ENCODE data around the gene LIF.

Gene LIF

GRCh38 chr22:30250661-30251267 lies 4.2 kb upstream of the LIF start:
- no peaks in the 10 kb centered on the region for H3K9me3 ChIP-seq (ENCODE audit: control insufficient read depth in 2 of 2, low read length in 2 of 2)
- H3K36me3 ChIP-seq (ENCODE audit: control insufficient read depth in 2 of 2, insufficient read depth in 2 of 2, low read length in 2 of 2): no peaks in the 10 kb centered on the region
- H3K4me3 ChIP-seq (ENCODE audit: low read length in 2 of 2): no peak overlapping the region
- no peak overlapping the region for H3K27ac ChIP-seq (ENCODE audit: low read depth in 2 of 2, low read length in 2 of 2)
- H3K9ac ChIP-seq (ENCODE audit: low read depth in 1 of 2, low read length in 2 of 2): no peak overlapping the region
- peaks cover 28 to 51% of the 10 kb centered on the region in 2 donors for H3K4me1 ChIP-seq (ENCODE audit: control insufficient read depth in 2 of 2, insufficient read depth in 2 of 2, low read length in 2 of 2)
- no peaks in the 10 kb centered on the region for H3K27me3 ChIP-seq (ENCODE audit: control insufficient read depth in 2 of 2, insufficient read depth in 2 of 2, low read length in 2 of 2)

- Histone ChIP-seq H3K27ac (ENCODE audit: low read depth in 2 of 2, low read length in 2 of 2) (no peak overlapping the region), H3K36me3 (ENCODE audit: control insufficient read depth in 2 of 2, insufficient read depth in 2 of 2, low read length in 2 of 2) (no peaks in the 10 kb centered on the region), H3K4me3 (ENCODE audit: low read length in 2 of 2) (no peak overlapping the region), H3K4me1 (ENCODE audit: control insufficient read depth in 2 of 2, insufficient read depth in 2 of 2, low read length in 2 of 2) (peaks cover 28 to 51% of the 10 kb centered on the region in 2 donors), H3K9ac (ENCODE audit: low read depth in 1 of 2, low read length in 2 of 2) (no peak overlapping the region), H3K27me3 (ENCODE audit: control insufficient read depth in 2 of 2, insufficient read depth in 2 of 2, low read length in 2 of 2) (no peaks in the 10 kb centered on the region), H3K9me3 (ENCODE audit: control insufficient read depth in 2 of 2, low read length in 2 of 2) (no peaks in the 10 kb centered on the region)
Observed at GRCh38 chr22:30250039-30250565, 3.5 kb upstream of the LIF start.

- Histone ChIP-seq H3K4me3 (ENCODE audit: low read length in 2 of 2) (no peak overlapping the region), H3K4me1 (ENCODE audit: control insufficient read depth in 2 of 2, insufficient read depth in 2 of 2, low read length in 2 of 2) (peaks cover 28 to 51% of the 10 kb centered on the region in 2 donors), H3K27ac (ENCODE audit: low read depth in 2 of 2, low read length in 2 of 2) (no peak overlapping the region), H3K27me3 (ENCODE audit: control insufficient read depth in 2 of 2, insufficient read depth in 2 of 2, low read length in 2 of 2) (no peaks in the 10 kb centered on the region), H3K9ac (ENCODE audit: low read depth in 1 of 2, low read length in 2 of 2) (peak overlapping the region in 1 of 2 donors; percentile 54), H3K36me3 (ENCODE audit: control insufficient read depth in 2 of 2, insufficient read depth in 2 of 2, low read length in 2 of 2) (no peaks in the 10 kb centered on the region), H3K9me3 (ENCODE audit: control insufficient read depth in 2 of 2, low read length in 2 of 2) (no peaks in the 10 kb centered on the region)
Observed at GRCh38 chr22:30249049-30250038, 2.8 kb upstream of the LIF start.

- peaks cover 25 to 46% of the 10 kb centered on the region in 2 donors for H3K4me1 ChIP-seq (ENCODE audit: control insufficient read depth in 2 of 2, insufficient read depth in 2 of 2, low read length in 2 of 2)
- peak overlapping the region; percentile 87 for H3K27ac ChIP-seq (ENCODE audit: low read depth in 2 of 2, low read length in 2 of 2)
- peaks cover 0 to 7% of the 10 kb centered on the region in 2 donors for H3K36me3 ChIP-seq (ENCODE audit: control insufficient read depth in 2 of 2, insufficient read depth in 2 of 2, low read length in 2 of 2)
- no peak overlapping the region for H3K4me3 ChIP-seq (ENCODE audit: low read length in 2 of 2)
- no peaks in the 10 kb centered on the region for H3K9me3 ChIP-seq (ENCODE audit: control insufficient read depth in 2 of 2, low read length in 2 of 2)
- H3K9ac ChIP-seq (ENCODE audit: low read depth in 1 of 2, low read length in 2 of 2): peak overlapping the region; percentile 41 to 54
- H3K27me3 ChIP-seq (ENCODE audit: control insufficient read depth in 2 of 2, insufficient read depth in 2 of 2, low read length in 2 of 2): no peaks in the 10 kb centered on the region
Observed at GRCh38 chr22:30248484-30248883, 1.9 kb upstream of the LIF start.

GRCh38 chr22:30247974-30248373 lies 1.4 kb upstream of the LIF start:
- peak overlapping the region; percentile 87 for H3K27ac ChIP-seq (ENCODE audit: low read depth in 2 of 2, low read length in 2 of 2)
- H3K9me3 ChIP-seq (ENCODE audit: control insufficient read depth in 2 of 2, low read length in 2 of 2): no peaks in the 10 kb centered on the region
- H3K9ac ChIP-seq (ENCODE audit: low read depth in 1 of 2, low read length in 2 of 2): peak overlapping the region; percentile 56 to 83
- H3K4me3 ChIP-seq (ENCODE audit: low read length in 2 of 2): peak overlapping the region; percentile 20 to 71
- H3K36me3 ChIP-seq (ENCODE audit: control insufficient read depth in 2 of 2, insufficient read depth in 2 of 2, low read length in 2 of 2): peaks cover 3 to 7% of the 10 kb centered on the region in 2 donors
- H3K4me1 ChIP-seq (ENCODE audit: control insufficient read depth in 2 of 2, insufficient read depth in 2 of 2, low read length in 2 of 2): peaks cover 21 to 40% of the 10 kb centered on the region in 2 donors
- no peaks in the 10 kb centered on the region for H3K27me3 ChIP-seq (ENCODE audit: control insufficient read depth in 2 of 2, insufficient read depth in 2 of 2, low read length in 2 of 2)

GRCh38 chr22:30247561-30247960 lies 1.0 kb upstream of the LIF start:
- H3K9me3 ChIP-seq (ENCODE audit: control insufficient read depth in 2 of 2, low read length in 2 of 2): no peaks in the 10 kb centered on the region
- H3K27me3 ChIP-seq (ENCODE audit: control insufficient read depth in 2 of 2, insufficient read depth in 2 of 2, low read length in 2 of 2): no peaks in the 10 kb centered on the region
- H3K36me3 ChIP-seq (ENCODE audit: control insufficient read depth in 2 of 2, insufficient read depth in 2 of 2, low read length in 2 of 2): peaks cover 7% of the 10 kb centered on the region in 2 donors
- H3K9ac ChIP-seq (ENCODE audit: low read depth in 1 of 2, low read length in 2 of 2): peak overlapping the region; percentile 63 to 83
- H3K4me3 ChIP-seq (ENCODE audit: low read length in 2 of 2): peak overlapping the region; percentile 71 to 72
- H3K4me1 ChIP-seq (ENCODE audit: control insufficient read depth in 2 of 2, insufficient read depth in 2 of 2, low read length in 2 of 2): peaks cover 17 to 36% of the 10 kb centered on the region in 2 donors
- peak overlapping the region; percentile 87 for H3K27ac ChIP-seq (ENCODE audit: low read depth in 2 of 2, low read length in 2 of 2)

- Histone ChIP-seq H3K36me3 (ENCODE audit: control insufficient read depth in 2 of 2, insufficient read depth in 2 of 2, low read length in 2 of 2) (peaks cover 7 to 11% of the 10 kb centered on the region in 2 donors), H3K27me3 (ENCODE audit: control insufficient read depth in 2 of 2, insufficient read depth in 2 of 2, low read length in 2 of 2) (no peaks in the 10 kb centered on the region), H3K27ac (ENCODE audit: low read depth in 2 of 2, low read length in 2 of 2) (peak overlapping the region; percentile 87), H3K9ac (ENCODE audit: low read depth in 1 of 2, low read length in 2 of 2) (peak overlapping the region; percentile 63 to 83), H3K4me3 (ENCODE audit: low read length in 2 of 2) (peak overlapping the region; percentile 71 to 72), H3K4me1 (ENCODE audit: control insufficient read depth in 2 of 2, insufficient read depth in 2 of 2, low read length in 2 of 2) (peaks cover 16 to 32% of the 10 kb centered on the region in 2 donors), H3K9me3 (ENCODE audit: control insufficient read depth in 2 of 2, low read length in 2 of 2) (no peaks in the 10 kb centered on the region)
Observed at GRCh38 chr22:30246814-30247376, 336 bp upstream of the LIF start.

GRCh38 chr22:30245181-30245984 lies 1.2 kb downstream of the LIF start:
- H3K9me3 ChIP-seq (ENCODE audit: control insufficient read depth in 2 of 2, low read length in 2 of 2): no peaks in the 10 kb centered on the region
- H3K4me1 ChIP-seq (ENCODE audit: control insufficient read depth in 2 of 2, insufficient read depth in 2 of 2, low read length in 2 of 2): peaks cover 16 to 32% of the 10 kb centered on the region in 2 donors
- no peaks in the 10 kb centered on the region for H3K27me3 ChIP-seq (ENCODE audit: control insufficient read depth in 2 of 2, insufficient read depth in 2 of 2, low read length in 2 of 2)
- peaks cover 7 to 11% of the 10 kb centered on the region in 2 donors for H3K36me3 ChIP-seq (ENCODE audit: control insufficient read depth in 2 of 2, insufficient read depth in 2 of 2, low read length in 2 of 2)
- H3K9ac ChIP-seq (ENCODE audit: low read depth in 1 of 2, low read length in 2 of 2): peak overlapping the region; percentile 18 to 83
- H3K4me3 ChIP-seq (ENCODE audit: low read length in 2 of 2): peak overlapping the region; percentile 71 to 72
- peak overlapping the region; percentile 87 for H3K27ac ChIP-seq (ENCODE audit: low read depth in 2 of 2, low read length in 2 of 2)

- Histone ChIP-seq H3K27me3 (ENCODE audit: control insufficient read depth in 2 of 2, insufficient read depth in 2 of 2, low read length in 2 of 2) (no peaks in the 10 kb centered on the region), H3K4me1 (ENCODE audit: control insufficient read depth in 2 of 2, insufficient read depth in 2 of 2, low read length in 2 of 2) (peaks cover 16 to 30% of the 10 kb centered on the region in 2 donors)
Observed at GRCh38 chr22:30244641-30245040, 1.9 kb downstream of the LIF start.

More at GRCh38 chr22:30244641-30245040, 1.9 kb downstream of the LIF start:
- Histone ChIP-seq H3K9me3 (ENCODE audit: control insufficient read depth in 2 of 2, low read length in 2 of 2) (no peaks in the 10 kb centered on the region), H3K4me3 (ENCODE audit: low read length in 2 of 2) (no peak overlapping the region), H3K9ac (ENCODE audit: low read depth in 1 of 2, low read length in 2 of 2) (no peak overlapping the region), H3K36me3 (ENCODE audit: control insufficient read depth in 2 of 2, insufficient read depth in 2 of 2, low read length in 2 of 2) (peaks cover 7 to 11% of the 10 kb centered on the region in 2 donors), H3K27ac (ENCODE audit: low read depth in 2 of 2, low read length in 2 of 2) (peak overlapping the region; percentile 10 to 17)
